ENCODE data around the gene THSD4. TPM values are rescaled to one million over a fixed set of nuclear protein-coding genes. Genes with fewer than 3 reads are reported as not detected.

The THSD4 gene
- total RNA-seq, 1 experiment from 2014 or later: 24.2 TPM

DNA sequence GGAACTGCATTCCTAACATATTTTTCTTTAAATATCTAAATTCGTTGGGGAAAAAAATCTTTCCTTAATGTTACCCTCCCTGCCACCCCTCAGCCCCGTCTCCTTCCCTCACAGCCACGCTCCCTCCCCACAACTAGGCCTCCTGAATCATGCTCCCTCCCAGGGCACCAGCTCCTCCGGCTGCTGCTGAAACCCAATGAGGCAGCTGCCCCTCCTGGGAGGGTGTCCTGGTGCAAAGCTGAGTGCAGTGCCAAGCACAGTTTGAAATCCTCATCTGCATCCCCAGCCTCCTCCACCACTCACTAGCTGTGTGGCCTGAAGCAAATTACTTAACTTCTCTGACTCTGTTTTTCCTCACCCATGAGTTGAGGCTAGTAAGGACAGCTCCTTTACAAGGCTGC lies 692.4 kb downstream of the THSD4 start:
- DNase-seq: no peak
- no peaks in the 10 kb centered on the region for H3K27me3 Mint-ChIP-seq (ENCODE audit: unreplicated experiment)
- H3K36me3 Mint-ChIP-seq (ENCODE audit: insufficient read depth, unreplicated experiment): peaks cover 5% of the 10 kb centered on the region
- no TSS peak for BruUV-seq (replicated peaks)
- intact Hi-C loops (cut with micrococcal nuclease; ENCODE audit: unreplicated experiment): loop anchor here (1.0 kb wide), 1 partner anchor 348 kb away; no protein-coding TSS in a partner anchor
- no peak overlapping the region for H3K27ac Mint-ChIP-seq (ENCODE audit: unreplicated experiment)
- TF ChIP-seq, protein P1, sequence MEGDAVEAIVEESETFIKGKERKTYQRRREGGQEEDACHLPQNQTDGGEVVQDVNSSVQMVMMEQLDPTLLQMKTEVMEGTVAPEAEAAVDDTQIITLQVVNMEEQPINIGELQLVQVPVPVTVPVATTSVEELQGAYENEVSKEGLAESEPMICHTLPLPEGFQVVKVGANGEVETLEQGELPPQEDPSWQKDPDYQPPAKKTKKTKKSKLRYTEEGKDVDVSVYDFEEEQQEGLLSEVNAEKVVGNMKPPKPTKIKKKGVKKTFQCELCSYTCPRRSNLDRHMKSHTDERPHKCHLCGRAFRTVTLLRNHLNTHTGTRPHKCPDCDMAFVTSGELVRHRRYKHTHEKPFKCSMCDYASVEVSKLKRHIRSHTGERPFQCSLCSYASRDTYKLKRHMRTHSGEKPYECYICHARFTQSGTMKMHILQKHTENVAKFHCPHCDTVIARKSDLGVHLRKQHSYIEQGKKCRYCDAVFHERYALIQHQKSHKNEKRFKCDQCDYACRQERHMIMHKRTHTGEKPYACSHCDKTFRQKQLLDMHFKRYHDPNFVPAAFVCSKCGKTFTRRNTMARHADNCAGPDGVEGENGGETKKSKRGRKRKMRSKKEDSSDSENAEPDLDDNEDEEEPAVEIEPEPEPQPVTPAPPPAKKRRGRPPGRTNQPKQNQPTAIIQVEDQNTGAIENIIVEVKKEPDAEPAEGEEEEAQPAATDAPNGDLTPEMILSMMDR (IDR thresholded peaks at IDR 0.05; ENCODE audit: unreplicated experiment): no peak
- CTCF ChIA-PET: interaction anchor here (0.6 to 1.7 kb wide), 4 partner anchors 9 to 349 kb away, joined by 3 to 5 read pairs (median 4); no protein-coding TSS in a partner anchor
- H3K9me3 Mint-ChIP-seq (ENCODE audit: low read depth, unreplicated experiment): no peaks in the 10 kb centered on the region
- peaks cover 30% of the 10 kb centered on the region for H3K4me1 Mint-ChIP-seq (ENCODE audit: low read depth, unreplicated experiment)
- no peak overlapping the region for H3K4me3 Mint-ChIP-seq (ENCODE audit: low read depth, unreplicated experiment)

DNA sequence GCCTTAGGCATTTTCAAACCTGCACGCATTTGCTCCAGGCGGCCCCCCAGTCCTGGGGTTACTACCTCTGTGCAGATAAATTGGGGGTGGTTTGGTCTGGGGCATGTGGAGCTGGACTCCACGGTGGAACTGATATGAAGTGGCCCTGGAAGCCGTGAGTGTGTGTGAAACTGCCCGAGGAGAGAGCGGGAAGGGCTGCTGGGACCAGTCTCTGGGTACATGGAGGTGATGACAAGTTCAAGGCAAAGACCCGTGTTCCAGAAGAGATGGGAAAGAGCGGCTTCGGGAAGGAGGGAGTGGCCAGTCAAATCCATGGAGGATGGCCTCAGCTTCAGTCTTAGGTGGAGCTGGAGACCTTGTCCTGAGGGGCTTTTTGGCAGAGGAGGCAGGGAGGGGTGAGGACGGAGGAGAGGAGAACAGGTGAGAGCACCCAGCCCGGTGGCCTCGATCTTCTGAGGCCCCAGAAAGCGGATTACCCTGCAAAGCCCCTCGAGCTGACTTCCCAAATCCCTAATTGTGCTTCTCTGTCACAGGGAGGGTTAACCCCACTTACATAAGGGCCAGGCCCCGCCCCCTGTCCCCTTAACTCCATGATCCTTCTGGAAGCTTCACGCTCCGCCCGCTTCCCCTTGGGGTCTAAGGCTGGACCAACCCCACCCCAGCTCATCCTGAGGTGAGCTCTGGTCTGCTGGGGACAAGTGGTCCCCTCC lies 693.2 kb downstream of the THSD4 start:
- no peak overlapping the region for H3K27ac Mint-ChIP-seq (ENCODE audit: unreplicated experiment)
- H3K4me3 Mint-ChIP-seq (ENCODE audit: low read depth, unreplicated experiment): no peak overlapping the region
- no TSS peak for BruUV-seq (replicated peaks)
- intact Hi-C loops (cut with micrococcal nuclease; ENCODE audit: unreplicated experiment): no loop called here
- no peaks in the 10 kb centered on the region for H3K9me3 Mint-ChIP-seq (ENCODE audit: low read depth, unreplicated experiment)
- peaks cover 30% of the 10 kb centered on the region for H3K4me1 Mint-ChIP-seq (ENCODE audit: low read depth, unreplicated experiment)
- H3K27me3 Mint-ChIP-seq (ENCODE audit: unreplicated experiment): no peaks in the 10 kb centered on the region
- TF ChIP-seq, protein P1 (IDR thresholded peaks at IDR 0.05; ENCODE audit: unreplicated experiment): no peak
- DNase-seq: no peak
- CTCF ChIA-PET: interaction anchor here (1.2 to 1.7 kb wide), 2 partner anchors 28 to 347 kb away, joined by 4 to 5 read pairs; no protein-coding TSS in a partner anchor
- H3K36me3 Mint-ChIP-seq (ENCODE audit: insufficient read depth, unreplicated experiment): peaks cover 5% of the 10 kb centered on the region

DNA sequence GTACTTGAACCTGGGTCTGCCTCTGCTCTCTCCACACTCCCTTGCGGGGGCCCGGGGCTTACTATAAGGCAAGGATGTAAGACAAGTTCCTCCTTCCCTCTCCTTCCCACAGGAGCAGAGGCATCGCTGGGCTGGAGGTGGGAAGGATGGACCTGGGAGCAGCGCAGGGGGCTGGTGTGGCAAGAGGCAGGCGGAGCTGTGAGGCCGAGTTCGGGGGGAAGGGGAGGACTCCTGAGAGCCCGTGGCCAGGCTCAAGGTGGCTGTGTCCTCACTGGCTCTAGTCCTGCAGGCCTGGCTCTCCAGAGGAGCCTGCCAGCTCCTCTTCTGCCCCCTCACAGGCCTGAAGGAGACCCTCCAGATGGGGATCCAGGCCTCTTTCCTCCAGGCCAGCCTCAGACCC lies 694.1 kb downstream of the THSD4 start:
- H3K4me1 Mint-ChIP-seq (ENCODE audit: low read depth, unreplicated experiment): peaks cover 30% of the 10 kb centered on the region
- no peaks in the 10 kb centered on the region for H3K9me3 Mint-ChIP-seq (ENCODE audit: low read depth, unreplicated experiment)
- CTCF ChIA-PET: interaction anchor here (1.7 kb wide), 1 partner anchor 27 kb away, joined by 5 read pairs; no protein-coding TSS in a partner anchor
- no peak overlapping the region for H3K27ac Mint-ChIP-seq (ENCODE audit: unreplicated experiment)
- intact Hi-C loops (cut with micrococcal nuclease; ENCODE audit: unreplicated experiment): no loop called here
- no peak overlapping the region for H3K4me3 Mint-ChIP-seq (ENCODE audit: low read depth, unreplicated experiment)
- no peaks in the 10 kb centered on the region for H3K27me3 Mint-ChIP-seq (ENCODE audit: unreplicated experiment)
- TF ChIP-seq, protein P1 (IDR thresholded peaks at IDR 0.05; ENCODE audit: unreplicated experiment): no peak
- no TSS peak for BruUV-seq (replicated peaks)
- H3K36me3 Mint-ChIP-seq (ENCODE audit: insufficient read depth, unreplicated experiment): peaks cover 5% of the 10 kb centered on the region
- no peak for DNase-seq

DNA sequence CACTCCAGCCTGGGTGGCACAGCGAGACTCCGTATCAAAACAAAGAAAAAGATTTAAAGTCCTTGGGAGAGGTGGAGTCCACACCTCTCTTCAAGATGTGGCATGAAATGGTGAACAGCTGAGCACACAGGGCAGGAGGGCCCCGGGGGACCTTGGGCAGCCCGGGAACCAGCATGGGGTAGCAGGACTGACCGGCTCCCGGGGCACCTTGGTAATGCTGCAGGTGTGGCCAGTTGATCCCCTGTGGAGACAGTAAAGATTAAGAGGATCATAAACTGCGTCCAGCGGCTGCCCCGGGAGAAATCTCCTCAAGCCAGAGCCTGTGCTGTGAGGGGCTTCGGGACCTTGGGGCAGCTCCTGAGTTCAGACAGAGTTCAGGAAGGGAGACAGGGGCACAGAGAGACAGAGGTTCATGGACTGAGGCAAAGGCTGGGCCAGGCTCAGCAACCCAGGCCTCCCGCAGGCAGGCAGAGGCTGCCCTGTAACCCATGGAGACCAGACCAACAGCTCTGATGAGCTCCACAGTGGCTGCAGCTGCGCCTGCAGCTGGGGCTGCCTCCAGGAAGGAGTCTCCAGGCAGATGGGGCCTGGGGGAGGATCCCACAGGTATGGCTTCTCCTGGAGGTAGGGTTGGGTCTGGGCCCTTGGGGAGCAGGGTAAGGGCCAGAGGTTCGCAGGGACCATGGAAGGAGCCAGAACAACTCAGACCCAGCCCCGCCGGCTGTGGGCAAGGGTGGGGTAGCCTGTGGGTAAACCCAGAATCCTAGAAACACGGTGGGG lies 695.2 kb downstream of the THSD4 start, which contains the start of gene NR2E3:
Gene NR2E3, plus strand, starts transcription at position 299 of the 780 bp plus-strand sequence. Its CDS starts 190 bp downstream, at position 489.
- TF ChIP-seq, protein P1 (IDR thresholded peaks at IDR 0.05; ENCODE audit: unreplicated experiment): no peak
- H3K27ac Mint-ChIP-seq (ENCODE audit: unreplicated experiment): no peak within 1 kb of the TSS
- no peak within 1 kb of the TSS for H3K4me3 Mint-ChIP-seq (ENCODE audit: low read depth, unreplicated experiment)
- no peaks in the 10 kb centered on the region for H3K27me3 Mint-ChIP-seq (ENCODE audit: unreplicated experiment)
- BruUV-seq (replicated peaks): no TSS peak
- CTCF ChIA-PET: no interaction called here
- H3K9me3 Mint-ChIP-seq (ENCODE audit: low read depth, unreplicated experiment): no peaks in the 10 kb centered on the region
- H3K4me1 Mint-ChIP-seq (ENCODE audit: low read depth, unreplicated experiment): peaks cover 19% of the 10 kb centered on the region
- H3K36me3 Mint-ChIP-seq (ENCODE audit: insufficient read depth, unreplicated experiment): peaks cover 5% of the 10 kb centered on the region
- no peak for DNase-seq
- intact Hi-C loops (cut with micrococcal nuclease; ENCODE audit: unreplicated experiment): no loop called here
